ENCODE measurements around the gene EIPR1. TPM values are rescaled to one million over a fixed set of nuclear protein-coding genes. Genes with fewer than 3 reads are reported as not detected.

The EIPR1 gene
- total and polyA plus RNA-seq, 2 donors, result 21.3 to 31.9 TPM

DNA sequence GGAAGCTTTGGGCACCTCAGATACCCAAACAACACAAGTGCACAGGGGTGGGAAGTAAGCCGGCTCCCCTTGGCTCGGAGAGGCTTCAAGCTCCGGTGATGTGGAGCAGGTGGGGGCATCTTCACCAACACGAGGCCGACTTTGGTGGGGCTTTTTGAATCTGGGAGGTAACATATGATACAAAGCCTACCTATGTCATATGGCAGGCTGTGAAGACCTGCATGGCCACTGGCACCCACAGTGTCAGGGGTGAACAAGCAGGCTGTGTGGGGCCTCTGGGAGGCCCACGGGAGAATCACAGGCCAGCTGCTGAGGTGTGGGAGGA lies 109.0 kb downstream of the EIPR1 start:
- Histone ChIP-seq H3K4me1 (ENCODE audit: control insufficient read depth in 2 of 2, insufficient read depth in 2 of 2, low read length in 2 of 2) (no peaks in the 10 kb centered on the region), H3K9me3 (ENCODE audit: control insufficient read depth in 2 of 2, insufficient read depth in 1 of 2, low read length in 1 of 2) (no peaks in the 10 kb centered on the region), H3K27ac (ENCODE audit: low read depth in 1 of 2, low read length in 1 of 2) (no peak overlapping the region), H3K27me3 (ENCODE audit: control insufficient read depth in 2 of 2, insufficient read depth in 1 of 2, low read length in 1 of 2) (no peaks in the 10 kb centered on the region), H3K4me3 (ENCODE audit: low read length in 2 of 2) (no peak overlapping the region), H3K36me3 (ENCODE audit: control insufficient read depth in 2 of 2, insufficient read depth in 2 of 2, low read length in 1 of 2) (peaks cover 0 to 5% of the 10 kb centered on the region in 2 donors)
- DNase-seq (ENCODE audit: low read depth in 6 of 9, low spot score in 9 of 9), result no peak
- WGBS, result 98% methylated on average over 6 of the region's 6 CpGs

- H3K36me3 ChIP-seq (ENCODE audit: control insufficient read depth in 2 of 2, insufficient read depth in 2 of 2, low read length in 1 of 2), result peaks cover 0 to 7% of the 10 kb centered on the region in 2 donors
- H3K4me1 ChIP-seq (ENCODE audit: control insufficient read depth in 2 of 2, insufficient read depth in 2 of 2, low read length in 2 of 2), result no peaks in the 10 kb centered on the region
- H3K4me3 ChIP-seq (ENCODE audit: low read length in 2 of 2), result no peak overlapping the region
- H3K27me3 ChIP-seq (ENCODE audit: control insufficient read depth in 2 of 2, insufficient read depth in 1 of 2, low read length in 1 of 2), result no peaks in the 10 kb centered on the region
- WGBS, result 98% methylated on average over 20 of the region's 20 CpGs
- no peak for DNase-seq (ENCODE audit: low read depth in 6 of 9, low spot score in 9 of 9)
- H3K9me3 ChIP-seq (ENCODE audit: control insufficient read depth in 2 of 2, insufficient read depth in 1 of 2, low read length in 1 of 2), result no peaks in the 10 kb centered on the region
- no peak overlapping the region for H3K27ac ChIP-seq (ENCODE audit: low read depth in 1 of 2, low read length in 1 of 2)
These were observed 109.5 kb downstream of the EIPR1 start for GRCh38 chr2:3267869-3268704.

GRCh38 chr2:3266925-3267867 lies 110.4 kb downstream of the EIPR1 start:
- Histone ChIP-seq H3K4me3 (ENCODE audit: low read length in 2 of 2) (no peak overlapping the region), H3K27me3 (ENCODE audit: control insufficient read depth in 2 of 2, insufficient read depth in 1 of 2, low read length in 1 of 2) (no peaks in the 10 kb centered on the region), H3K27ac (ENCODE audit: low read depth in 1 of 2, low read length in 1 of 2) (no peak overlapping the region), H3K36me3 (ENCODE audit: control insufficient read depth in 2 of 2, insufficient read depth in 2 of 2, low read length in 1 of 2) (peaks cover 0 to 11% of the 10 kb centered on the region in 2 donors), H3K9me3 (ENCODE audit: control insufficient read depth in 2 of 2, insufficient read depth in 1 of 2, low read length in 1 of 2) (no peaks in the 10 kb centered on the region), H3K4me1 (ENCODE audit: control insufficient read depth in 2 of 2, insufficient read depth in 2 of 2, low read length in 2 of 2) (no peaks in the 10 kb centered on the region)
- DNase-seq (ENCODE audit: low read depth in 6 of 9, low spot score in 9 of 9), result no peak
- WGBS, result 88% methylated on average over 15 of the region's 15 CpGs

- Histone ChIP-seq H3K4me3 (ENCODE audit: low read length in 2 of 2) (no peak overlapping the region), H3K27me3 (ENCODE audit: control insufficient read depth in 2 of 2, insufficient read depth in 1 of 2, low read length in 1 of 2) (no peaks in the 10 kb centered on the region), H3K4me1 (ENCODE audit: control insufficient read depth in 2 of 2, insufficient read depth in 2 of 2, low read length in 2 of 2) (no peaks in the 10 kb centered on the region), H3K36me3 (ENCODE audit: control insufficient read depth in 2 of 2, insufficient read depth in 2 of 2, low read length in 1 of 2) (peaks cover 0 to 14% of the 10 kb centered on the region in 2 donors), H3K27ac (ENCODE audit: low read depth in 1 of 2, low read length in 1 of 2) (no peak overlapping the region), H3K9me3 (ENCODE audit: control insufficient read depth in 2 of 2, insufficient read depth in 1 of 2, low read length in 1 of 2) (no peaks in the 10 kb centered on the region)
- DNase-seq (ENCODE audit: low read depth in 6 of 9, low spot score in 9 of 9), result no peak
- 96% methylated on average over 20 of the region's 20 CpGs for WGBS
These were observed 111.4 kb downstream of the EIPR1 start for GRCh38 chr2:3265981-3266924.

- Histone ChIP-seq H3K9me3 (ENCODE audit: control insufficient read depth in 2 of 2, insufficient read depth in 1 of 2, low read length in 1 of 2) (no peaks in the 10 kb centered on the region), H3K4me3 (ENCODE audit: low read length in 2 of 2) (no peak overlapping the region), H3K4me1 (ENCODE audit: control insufficient read depth in 2 of 2, insufficient read depth in 2 of 2, low read length in 2 of 2) (no peaks in the 10 kb centered on the region), H3K27ac (ENCODE audit: low read depth in 1 of 2, low read length in 1 of 2) (no peak overlapping the region), H3K27me3 (ENCODE audit: control insufficient read depth in 2 of 2, insufficient read depth in 1 of 2, low read length in 1 of 2) (no peaks in the 10 kb centered on the region), H3K36me3 (ENCODE audit: control insufficient read depth in 2 of 2, insufficient read depth in 2 of 2, low read length in 1 of 2) (peaks cover 0 to 14% of the 10 kb centered on the region in 2 donors)
- DNase-seq (ENCODE audit: low read depth in 6 of 9, low spot score in 9 of 9), result no peak
- WGBS, result 98% methylated on average over 8 of the region's 8 CpGs
These were observed 112.1 kb downstream of the EIPR1 start for GRCh38 chr2:3265471-3265870.

DNA sequence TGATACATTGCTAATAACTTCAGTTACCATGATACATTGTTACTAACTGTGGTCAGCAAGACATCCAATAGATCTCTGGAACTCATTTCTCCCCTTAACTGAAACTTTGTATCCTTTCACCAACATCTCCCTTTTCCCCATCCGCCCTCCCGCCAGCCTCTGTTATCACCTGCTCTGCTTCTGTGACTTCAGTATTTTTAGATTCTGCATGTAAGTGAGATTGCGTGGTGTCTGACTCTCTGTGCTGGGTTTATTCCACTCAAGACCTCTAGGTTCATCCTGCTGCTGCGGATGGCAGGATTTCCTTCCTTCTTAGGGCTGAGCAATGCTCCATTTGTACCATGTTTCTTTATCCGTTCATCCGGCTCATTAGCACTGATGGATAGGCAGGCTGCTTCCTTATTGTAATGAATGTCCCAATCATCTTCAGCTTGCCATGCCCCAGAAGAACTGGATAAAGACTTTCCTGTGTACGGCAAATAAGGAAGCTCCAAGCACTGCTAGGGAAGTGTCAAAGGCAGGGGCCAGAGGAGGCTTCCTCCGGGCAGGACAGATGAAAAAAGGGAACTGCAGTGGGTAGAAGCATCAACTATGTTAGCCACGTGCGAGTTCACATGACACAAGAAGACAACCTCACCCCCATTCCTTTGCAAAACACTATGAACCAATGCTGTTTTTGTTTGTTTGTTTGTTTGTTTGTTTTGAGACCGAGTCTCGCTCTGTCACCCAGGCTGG lies 113.4 kb downstream of the EIPR1 start:
- H3K27me3 ChIP-seq (ENCODE audit: control insufficient read depth in 2 of 2, insufficient read depth in 1 of 2, low read length in 1 of 2), result no peaks in the 10 kb centered on the region
- 83% methylated on average over 12 of the region's 12 CpGs for WGBS
- H3K9me3 ChIP-seq (ENCODE audit: control insufficient read depth in 2 of 2, insufficient read depth in 1 of 2, low read length in 1 of 2), result no peaks in the 10 kb centered on the region
- DNase-seq (ENCODE audit: low read depth in 6 of 9, low spot score in 9 of 9), result no peak
- H3K4me1 ChIP-seq (ENCODE audit: control insufficient read depth in 2 of 2, insufficient read depth in 2 of 2, low read length in 2 of 2), result no peaks in the 10 kb centered on the region
- H3K4me3 ChIP-seq (ENCODE audit: low read length in 2 of 2), result no peak overlapping the region
- H3K27ac ChIP-seq (ENCODE audit: low read depth in 1 of 2, low read length in 1 of 2), result no peak overlapping the region
- peaks cover 0 to 14% of the 10 kb centered on the region in 2 donors for H3K36me3 ChIP-seq (ENCODE audit: control insufficient read depth in 2 of 2, insufficient read depth in 2 of 2, low read length in 1 of 2)

- no peak overlapping the region for H3K4me3 ChIP-seq (ENCODE audit: low read length in 2 of 2)
- no peak for DNase-seq (ENCODE audit: low read depth in 6 of 9, low spot score in 9 of 9)
- H3K27me3 ChIP-seq (ENCODE audit: control insufficient read depth in 2 of 2, insufficient read depth in 1 of 2, low read length in 1 of 2), result no peaks in the 10 kb centered on the region
- H3K27ac ChIP-seq (ENCODE audit: low read depth in 1 of 2, low read length in 1 of 2), result no peak overlapping the region
- H3K9me3 ChIP-seq (ENCODE audit: control insufficient read depth in 2 of 2, insufficient read depth in 1 of 2, low read length in 1 of 2), result no peaks in the 10 kb centered on the region
- H3K36me3 ChIP-seq (ENCODE audit: control insufficient read depth in 2 of 2, insufficient read depth in 2 of 2, low read length in 1 of 2), result peaks cover 0 to 14% of the 10 kb centered on the region in 2 donors
- WGBS, result 99% methylated on average over 16 of the region's 16 CpGs
- no peaks in the 10 kb centered on the region for H3K4me1 ChIP-seq (ENCODE audit: control insufficient read depth in 2 of 2, insufficient read depth in 2 of 2, low read length in 2 of 2)
These were observed 114.1 kb downstream of the EIPR1 start for GRCh38 chr2:3263487-3263886.

All from thymus (tissue), 11 donors.